Fibroblast of lung (primary cell): Measurements from ENCODE around the gene C3orf20. TPM values are rescaled to one million over a fixed set of nuclear protein-coding genes. Genes with fewer than 3 reads are reported as not detected.

ENCODE experiments used
- DNase-seq, 2 donors: peaks; one replicate each; pipeline versions ENCODE4 v3.0.0 to v3.0.0-alpha.2; 2010; ENCODE audit warnings: low read depth in 2 of 2
- H2AFZ ChIP-seq: 2 replicates; pipeline ENCODE4 v1.5.1; 2012; ENCODE audit warnings: low read length, control low read depth, inconsistent platforms
- H3K27ac ChIP-seq: 2 replicates; pipeline ENCODE4 v1.5.1; 2011; ENCODE audit warnings: low read length, control low read depth; ENCODE audit not compliant: insufficient read depth
- H3K27me3 ChIP-seq: 2 replicates; pipeline ENCODE4 v1.5.1; 2011; ENCODE audit warnings: mild to moderate bottlenecking, low read length; ENCODE audit not compliant: control insufficient read depth, insufficient read depth
- H3K36me3 ChIP-seq: 2 replicates; pipeline ENCODE4 v1.5.1; 2011; ENCODE audit warnings: low read length; ENCODE audit not compliant: control insufficient read depth, insufficient read depth
- H3K4me1 ChIP-seq: 2 replicates; pipeline ENCODE4 v1.5.1; 2011; ENCODE audit warnings: low read length; ENCODE audit not compliant: control insufficient read depth, insufficient read depth; ENCODE audit errors: extremely low read depth
- H3K4me2 ChIP-seq: 2 replicates; pipeline ENCODE4 v1.5.1; 2011; ENCODE audit warnings: low read length, control low read depth; ENCODE audit not compliant: insufficient read depth; ENCODE audit errors: extremely low read depth
- H3K4me3 ChIP-seq, 4 experiments: fragments of 200-600 bp in 1 of 4; sonication (generic) in 1 of 4; replicated peaks in 1 of 4; 2 replicates each; pipeline ENCODE4 v1.5.1; 2011 to 2016; ENCODE audit warnings: low read length in 4 of 4, low read depth in 3 of 4, mild to moderate bottlenecking in 3 of 4, control low read depth in 2 of 4, inconsistent platforms in 1 of 4, mixed read lengths in 1 of 4; ENCODE audit not compliant: insufficient read depth in 1 of 4; ENCODE audit errors: control extremely low read depth in 1 of 4
- H3K79me2 ChIP-seq: 2 replicates; pipeline ENCODE4 v1.5.1; 2012; ENCODE audit warnings: mild to moderate bottlenecking, low read length, inconsistent platforms; ENCODE audit not compliant: control insufficient read depth, insufficient read depth
- H3K9ac ChIP-seq: 2 replicates; pipeline ENCODE4 v1.5.1; 2011; ENCODE audit warnings: mild to moderate bottlenecking, low read length, control low read depth; ENCODE audit not compliant: insufficient read depth
- H3K9me3 ChIP-seq: 2 replicates; pipeline ENCODE4 v1.5.1; 2012; ENCODE audit warnings: low read depth, low read length; ENCODE audit not compliant: control insufficient read depth, insufficient read depth
- H4K20me1 ChIP-seq: 2 replicates; pipeline ENCODE4 v1.5.1; 2011; ENCODE audit warnings: low read length; ENCODE audit not compliant: control insufficient read depth, insufficient read depth; ENCODE audit errors: extremely low read depth
- CTCF ChIP-seq, 2 donors: IDR thresholded peaks in 1 of 2; conservative IDR thresholded peaks in 1 of 2; 1 replicate in 1 of 2; 2 replicates in 1 of 2; pipeline ENCODE4 v1.5.1; 2011 to 2012; ENCODE audit warnings: low read length in 2 of 2, control low read depth in 1 of 2, inconsistent platforms in 1 of 2, low read depth in 1 of 2, mild to moderate bottlenecking in 1 of 2
- EZH2 ChIP-seq: IDR thresholded peaks from 2 replicates; pipeline ENCODE4 v1.5.1; 2012; ENCODE audit warnings: low read length, control low read depth, mild to moderate bottlenecking; ENCODE audit errors: missing control alignments
- polyA plus RNA-seq, 2 donors: library from polyadenylated mRNA; depleted of rRNA in 1 of 2; stranded (reverse) in 1 of 2; unstranded in 1 of 2; fragments of >200 nt; gene quantifications; 2 replicates each; pipeline ENCODE4 v1.2.1, GENCODE V29; 2011 to 2012; ENCODE audit warnings: missing spikeins in 1 of 2
- total RNA-seq: library from RNA; depleted of rRNA; stranded (reverse); fragments of >200 nt; gene quantifications from 2 replicates; pipeline ENCODE4 v1.2.1, GENCODE V29; 2014

C3orf20 gene
- total and polyA plus RNA-seq, 2 donors (not counting 1 experiment from before 2014, with no cell fraction given): not detected

- no peak for DNase-seq
- Histone ChIP-seq H3K27ac (no peak overlapping the region), H3K36me3 (peaks cover 9% of the 10 kb centered on the region)
These were observed 16.0 kb upstream of the C3orf20 start for GRCh38 chr3:14658978-14659377.

GRCh38 chr3:14660942-14661341 lies 14.0 kb upstream of the C3orf20 start:
- Histone ChIP-seq H3K4me2 (no peak overlapping the region), H3K4me3 (no peak overlapping the region), H3K9me3 (no peaks in the 10 kb centered on the region), H3K4me1 (no peaks in the 10 kb centered on the region), H3K79me2 (no peaks in the 10 kb centered on the region), H3K27ac (no peak overlapping the region), H4K20me1 (no peaks in the 10 kb centered on the region), H2AFZ (no peak overlapping the region), H3K9ac (no peak overlapping the region), H3K36me3 (peaks cover 15% of the 10 kb centered on the region), H3K27me3 (no peaks in the 10 kb centered on the region)
- DNase-seq: no peak
- TF ChIP-seq EZH2 (no peak), CTCF (conservative IDR thresholded peaks at IDR 0.05 in 1 of 2, IDR thresholded peaks at IDR 0.05 in 1 of 2; ENCODE audit: low read depth in 1 of 2, low read length in 2 of 2) (no peak)

More at GRCh38 chr3:14658978-14659377, 16.0 kb upstream of the C3orf20 start:
- H3K27me3 ChIP-seq: no peaks in the 10 kb centered on the region
- no peak overlapping the region for H2AFZ ChIP-seq
- H3K4me2 ChIP-seq: no peak overlapping the region
- H3K79me2 ChIP-seq: no peaks in the 10 kb centered on the region
- no peaks in the 10 kb centered on the region for H3K9me3 ChIP-seq
- no peak for TF ChIP-seq CTCF (conservative IDR thresholded peaks at IDR 0.05 in 1 of 2, IDR thresholded peaks at IDR 0.05 in 1 of 2; ENCODE audit: low read depth in 1 of 2, low read length in 2 of 2)
- no peaks in the 10 kb centered on the region for H3K4me1 ChIP-seq
- no peak overlapping the region for H3K9ac ChIP-seq
- H3K4me3 ChIP-seq: no peak overlapping the region
- no peaks in the 10 kb centered on the region for H4K20me1 ChIP-seq

- no peak for DNase-seq
- Histone ChIP-seq H4K20me1 (no peaks in the 10 kb centered on the region), H3K4me1 (no peaks in the 10 kb centered on the region), H2AFZ (no peak overlapping the region), H3K27me3 (no peaks in the 10 kb centered on the region), H3K4me2 (no peak overlapping the region), H3K9ac (no peak overlapping the region), H3K4me3 (no peak overlapping the region), H3K79me2 (no peaks in the 10 kb centered on the region), H3K27ac (no peak overlapping the region), H3K36me3 (peaks cover 14% of the 10 kb centered on the region), H3K9me3 (no peaks in the 10 kb centered on the region)
- no peak for TF ChIP-seq EZH2
- TF ChIP-seq CTCF (conservative IDR thresholded peaks at IDR 0.05 in 1 of 2, IDR thresholded peaks at IDR 0.05 in 1 of 2; ENCODE audit: low read depth in 1 of 2, low read length in 2 of 2): no peak
These were observed 11.4 kb upstream of the C3orf20 start for GRCh38 chr3:14663396-14664135.
